ENCODE results near the gene FOXD2. TPM values are rescaled to one million over a fixed set of nuclear protein-coding genes. Genes with fewer than 3 reads are reported as not detected.

FOXD2 gene
- polyA plus RNA-seq, 1 of the 3 experiments (the other 2 are of a cell fraction) = not detected

DNA sequence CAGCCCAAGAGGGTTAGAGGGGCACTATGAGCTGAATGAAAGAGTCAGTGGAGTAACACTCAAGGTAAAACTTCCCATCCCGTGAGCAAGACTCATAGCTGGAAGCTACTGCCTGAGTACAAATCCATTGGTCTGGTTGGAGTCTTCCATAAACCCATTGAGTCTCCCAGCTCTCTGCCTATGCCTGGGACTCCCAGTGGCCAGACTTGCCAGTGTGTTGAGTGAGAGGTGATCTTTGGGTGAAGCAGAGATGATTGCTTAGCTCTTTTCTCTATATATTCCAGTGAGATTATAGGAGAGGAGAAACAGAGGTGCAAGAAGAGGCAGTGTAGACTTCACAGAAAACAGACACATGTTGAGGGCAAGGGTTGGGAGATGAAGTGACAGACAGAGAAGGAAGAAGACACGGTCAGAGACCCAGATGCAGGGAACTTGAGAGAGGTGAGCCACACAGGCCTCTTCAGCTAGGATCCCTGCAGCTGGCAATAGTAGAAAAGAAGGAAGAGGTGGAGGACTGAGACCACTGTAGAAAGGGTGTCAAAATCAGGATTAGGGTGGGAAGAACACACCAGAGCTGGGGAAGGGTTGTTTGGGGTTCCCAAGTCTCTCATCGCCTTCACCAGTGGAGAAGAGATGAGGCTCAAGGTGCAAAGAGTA lies 3.7 kb downstream of the FOXD2 start:
- POLR2A ChIA-PET = interaction anchor here (0.6 kb wide), 1 partner anchor 257 kb away, joined by 3 read pairs; no protein-coding TSS in a partner anchor
- Histone ChIP-seq H3K36me3 (replicated peaks in 1 of 2; ENCODE audit: control insufficient read depth in 1 of 2, insufficient read depth in 2 of 2, low read length in 1 of 2) (no peaks in the 10 kb centered on the region), H3K4me3 (ENCODE audit: low read depth in 2 of 2, low read length in 1 of 2) (no peak overlapping the region), H3F3A (replicated peaks; ENCODE audit: insufficient read depth) (no peaks in the 10 kb centered on the region), H3K9me2 (no peaks in the 10 kb centered on the region), H3K4me2 (no peak overlapping the region), H2AFZ (ENCODE audit: low read depth) (no peak overlapping the region), H4K20me1 (ENCODE audit: insufficient read depth) (no peaks in the 10 kb centered on the region), H3K4me1 (ENCODE audit: control insufficient read depth in 1 of 2, insufficient read depth in 2 of 2, low read depth in 1 of 2, low read length in 1 of 2) (peaks cover 0 to 6% of the 10 kb centered on the region in 2 experiments; a peak in 1 of 4 replicates), H3K9me3 (no peaks in the 10 kb centered on the region), H3K27me3 (ENCODE audit: insufficient read depth) (peaks cover 88% of the 10 kb centered on the region), H3K9ac (no peak overlapping the region), H3K79me2 (ENCODE audit: insufficient read depth) (no peaks in the 10 kb centered on the region), H3K27ac (ENCODE audit: low read depth in 2 of 2, low read length in 1 of 2) (no peak overlapping the region)
- TF ChIP-seq ELF1 (IDR thresholded peaks at IDR 0.05) = no peak
- TF ChIP-seq, protein P1, sequence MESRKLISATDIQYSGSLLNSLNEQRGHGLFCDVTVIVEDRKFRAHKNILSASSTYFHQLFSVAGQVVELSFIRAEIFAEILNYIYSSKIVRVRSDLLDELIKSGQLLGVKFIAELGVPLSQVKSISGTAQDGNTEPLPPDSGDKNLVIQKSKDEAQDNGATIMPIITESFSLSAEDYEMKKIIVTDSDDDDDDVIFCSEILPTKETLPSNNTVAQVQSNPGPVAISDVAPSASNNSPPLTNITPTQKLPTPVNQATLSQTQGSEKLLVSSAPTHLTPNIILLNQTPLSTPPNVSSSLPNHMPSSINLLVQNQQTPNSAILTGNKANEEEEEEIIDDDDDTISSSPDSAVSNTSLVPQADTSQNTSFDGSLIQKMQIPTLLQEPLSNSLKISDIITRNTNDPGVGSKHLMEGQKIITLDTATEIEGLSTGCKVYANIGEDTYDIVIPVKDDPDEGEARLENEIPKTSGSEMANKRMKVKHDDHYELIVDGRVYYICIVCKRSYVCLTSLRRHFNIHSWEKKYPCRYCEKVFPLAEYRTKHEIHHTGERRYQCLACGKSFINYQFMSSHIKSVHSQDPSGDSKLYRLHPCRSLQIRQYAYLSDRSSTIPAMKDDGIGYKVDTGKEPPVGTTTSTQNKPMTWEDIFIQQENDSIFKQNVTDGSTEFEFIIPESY (IDR thresholded peaks at IDR 0.05; ENCODE audit: borderline replicate concordance, low read depth) = no peak
- TF ChIP-seq, protein P2, sequence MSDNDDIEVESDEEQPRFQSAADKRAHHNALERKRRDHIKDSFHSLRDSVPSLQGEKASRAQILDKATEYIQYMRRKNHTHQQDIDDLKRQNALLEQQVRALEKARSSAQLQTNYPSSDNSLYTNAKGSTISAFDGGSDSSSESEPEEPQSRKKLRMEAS (IDR thresholded peaks at IDR 0.05; ENCODE audit: low read depth) = no peak
- no peak for TF ChIP-seq EP300 (IDR thresholded peaks at IDR 0.05; ENCODE audit: borderline replicate concordance in 1 of 2, low read depth in 1 of 2, low read length in 1 of 2)
- TF ChIP-seq, protein P3, sequence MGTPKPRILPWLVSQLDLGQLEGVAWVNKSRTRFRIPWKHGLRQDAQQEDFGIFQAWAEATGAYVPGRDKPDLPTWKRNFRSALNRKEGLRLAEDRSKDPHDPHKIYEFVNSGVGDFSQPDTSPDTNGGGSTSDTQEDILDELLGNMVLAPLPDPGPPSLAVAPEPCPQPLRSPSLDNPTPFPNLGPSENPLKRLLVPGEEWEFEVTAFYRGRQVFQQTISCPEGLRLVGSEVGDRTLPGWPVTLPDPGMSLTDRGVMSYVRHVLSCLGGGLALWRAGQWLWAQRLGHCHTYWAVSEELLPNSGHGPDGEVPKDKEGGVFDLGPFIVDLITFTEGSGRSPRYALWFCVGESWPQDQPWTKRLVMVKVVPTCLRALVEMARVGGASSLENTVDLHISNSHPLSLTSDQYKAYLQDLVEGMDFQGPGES (IDR thresholded peaks at IDR 0.05; ENCODE audit: low read depth, low read length) = no peak
- no peak for TF ChIP-seq TCF12 (IDR thresholded peaks at IDR 0.05)
- no peak for TF ChIP-seq RAD21 (IDR thresholded peaks at IDR 0.05; ENCODE audit: low read length)
- TF ChIP-seq YY1 (IDR thresholded peaks at IDR 0.05; ENCODE audit: low read depth) = no peak
- TF ChIP-seq NRF1 (IDR thresholded peaks at IDR 0.05; ENCODE audit: low read depth, low read length) = no peak
- no peak for TF ChIP-seq MEF2A (IDR thresholded peaks at IDR 0.05; ENCODE audit: borderline replicate concordance, low read depth)
- no peak for TF ChIP-seq FOXJ3 (CRISPR knock-in tag; IDR thresholded peaks at IDR 0.05)
- no peak for TF ChIP-seq FOSL2 (IDR thresholded peaks at IDR 0.05; ENCODE audit: borderline replicate concordance, low read depth)
- TF ChIP-seq RXRA (IDR thresholded peaks at IDR 0.05; ENCODE audit: borderline replicate concordance, low read depth) = no peak
- TF ChIP-seq FOXM1 (IDR thresholded peaks at IDR 0.05; ENCODE audit: low read depth) = no peak
- TF ChIP-seq, protein P4, sequence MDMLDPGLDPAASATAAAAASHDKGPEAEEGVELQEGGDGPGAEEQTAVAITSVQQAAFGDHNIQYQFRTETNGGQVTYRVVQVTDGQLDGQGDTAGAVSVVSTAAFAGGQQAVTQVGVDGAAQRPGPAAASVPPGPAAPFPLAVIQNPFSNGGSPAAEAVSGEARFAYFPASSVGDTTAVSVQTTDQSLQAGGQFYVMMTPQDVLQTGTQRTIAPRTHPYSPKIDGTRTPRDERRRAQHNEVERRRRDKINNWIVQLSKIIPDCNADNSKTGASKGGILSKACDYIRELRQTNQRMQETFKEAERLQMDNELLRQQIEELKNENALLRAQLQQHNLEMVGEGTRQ (IDR thresholded peaks at IDR 0.05; ENCODE audit: borderline replicate concordance, low read depth, low read length) = no peak
- TF ChIP-seq, protein P5, sequence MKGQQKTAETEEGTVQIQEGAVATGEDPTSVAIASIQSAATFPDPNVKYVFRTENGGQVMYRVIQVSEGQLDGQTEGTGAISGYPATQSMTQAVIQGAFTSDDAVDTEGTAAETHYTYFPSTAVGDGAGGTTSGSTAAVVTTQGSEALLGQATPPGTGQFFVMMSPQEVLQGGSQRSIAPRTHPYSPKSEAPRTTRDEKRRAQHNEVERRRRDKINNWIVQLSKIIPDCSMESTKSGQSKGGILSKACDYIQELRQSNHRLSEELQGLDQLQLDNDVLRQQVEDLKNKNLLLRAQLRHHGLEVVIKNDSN (IDR thresholded peaks at IDR 0.05; ENCODE audit: borderline replicate concordance, low read depth) = no peak
- 56% methylated on average over 3 of the region's 3 CpGs for whole genome bisulfite sequencing (ENCODE audit: low lambda C conversion rate)
- CTCF ChIA-PET = interaction anchor here (0.9 to 3.3 kb wide), 12 partner anchors 9 to 285 kb away, joined by 3 to 29 read pairs (median 6); no protein-coding TSS in a partner anchor
- no peak for DNase-seq
